HG02884 (cell line): ENCODE measurements around the gene PCDHB9.
"Not testable (repeated sequence)": the region's sequence is repeated elsewhere in the genome, so short reads cannot be mapped to it uniquely, and the experiment has no call there.

Source experiments
- ATAC-seq: cut with Tn5 transposase; IDR thresholded peaks from one replicate; pipeline ENCODE4 v1.9.1; 2021; ENCODE audit warnings: mild to moderate bottlenecking, moderate library complexity; ENCODE audit not compliant: unreplicated experiment

Gene PCDHB9

GRCh38 chr5:141184117-141184855 is 2.7 kb upstream of the PCDHB9 start:
- ATAC-seq, result not testable (repeated sequence)

GRCh38 chr5:141188682-141189081 is 1.7 kb downstream of the PCDHB9 start:
- ATAC-seq, result not testable (repeated sequence)

GRCh38 chr5:141189131-141189530 is 2.2 kb downstream of the PCDHB9 start:
- not testable (repeated sequence) for ATAC-seq

GRCh38 chr5:141192110-141192725 is 5.3 kb downstream of the PCDHB9 start, which contains the start of gene PCDHB10:
Gene PCDHB10 (plus strand): TSS chr5:141192353. CDS start chr5:141192553, 200 bp downstream.
- no peak for ATAC-seq

GRCh38 chr5:141194332-141194731 is 7.4 kb downstream of the PCDHB9 start:
- ATAC-seq, result not testable (repeated sequence)

GRCh38 chr5:141196363-141196762 is 9.4 kb downstream of the PCDHB9 start:
- ATAC-seq, result no peak

- no peak for ATAC-seq
These were observed 12.6 kb downstream of the PCDHB9 start, which contains the start of gene PCDHB11 for GRCh38 chr5:141199359-141200235. Gene PCDHB11 (plus strand): TSS chr5:141199627. CDS start chr5:141199775, 148 bp downstream.

- ATAC-seq, result not testable (repeated sequence)
These were observed 14.2 kb downstream of the PCDHB9 start for GRCh38 chr5:141201126-141201525.

- ATAC-seq, result not testable (repeated sequence)
These were observed 14.7 kb downstream of the PCDHB9 start for GRCh38 chr5:141201646-141202045.

- no peak for ATAC-seq
These were observed 21.5 kb downstream of the PCDHB9 start, which contains the start of gene PCDHB12 for GRCh38 chr5:141208478-141208877. Gene PCDHB12 (plus strand): TSS chr5:141208719. CDS start chr5:141208908, 189 bp downstream.

- ATAC-seq, result not testable (repeated sequence)
These were observed 23.3 kb downstream of the PCDHB9 start for GRCh38 chr5:141210281-141210680.

- not testable (repeated sequence) for ATAC-seq
These were observed 23.9 kb downstream of the PCDHB9 start for GRCh38 chr5:141210849-141211248.

GRCh38 chr5:141213656-141214339 is 26.8 kb downstream of the PCDHB9 start, which contains the start of gene PCDHB13:
Gene PCDHB13 (plus strand): TSS chr5:141213919. CDS start chr5:141214124, 205 bp downstream.
- ATAC-seq, result not testable (repeated sequence)

GRCh38 chr5:141214583-141214982 is 27.6 kb downstream of the PCDHB9 start:
- not testable (repeated sequence) for ATAC-seq

GRCh38 chr5:141215504-141215903 is 28.5 kb downstream of the PCDHB9 start:
- ATAC-seq, result not testable (repeated sequence)

GRCh38 chr5:141216035-141216434 is 29.1 kb downstream of the PCDHB9 start:
- ATAC-seq, result not testable (repeated sequence)

GRCh38 chr5:141223112-141223783 is 36.3 kb downstream of the PCDHB9 start, which contains the start of gene PCDHB14:
Gene PCDHB14 (plus strand): TSS chr5:141223343. CDS start chr5:141223506, 163 bp downstream.
- no peak for ATAC-seq

- not testable (repeated sequence) for ATAC-seq
These were observed 37.9 kb downstream of the PCDHB9 start for GRCh38 chr5:141224844-141225243.

GRCh38 chr5:141225421-141225820 is 38.5 kb downstream of the PCDHB9 start:
- ATAC-seq, result not testable (repeated sequence)
